OCI-LY7 (cell line): ENCODE results near the gene THOP1. TPM values are rescaled to one million over a fixed set of nuclear protein-coding genes. Genes with fewer than 3 reads are reported as not detected.

Experiments
- BruUV-seq: library from RNA; stranded (reverse); fragments of 400-500 nt; replicated peaks from 2 replicates; lab custom pipeline; 2021; lab: Mats Ljungman, UMichigan
- CTCF ChIA-PET: fragments of 300-600 bp; sonication (Branson Sonifier 250); formaldehyde crosslinking; loops from one replicate; lab custom pipeline; 2022; ENCODE audit warnings: antibody characterized with exemption; ENCODE audit not compliant: unreplicated experiment; lab: Charles Lee
- POLR2A ChIA-PET: fragments of 300-600 bp; sonication (Branson Sonifier 250); formaldehyde crosslinking; loops from one replicate; lab custom pipeline; 2022; ENCODE audit warnings: antibody characterized with exemption; lab: Charles Lee
- DNase-seq: peaks from one replicate; pipeline ENCODE4 v3.0.0-alpha.2; 2015; ENCODE audit warnings: low spot score
- H2AFZ ChIP-seq: fragments of 200-600 bp; sonication (generic), shearing (Covaris generic); 2 replicates; pipeline ENCODE4 v1.6.1; 2014; ENCODE audit warnings: mild to moderate bottlenecking, antibody characterized with exemption, low read length, moderate library complexity
- H3K27ac ChIP-seq: fragments of 200-600 bp; sonication (generic); 2 replicates; pipeline ENCODE4 v1.5.1; 2014; ENCODE audit warnings: mixed run types, low read depth, mild to moderate bottlenecking, moderate library complexity, low read length, inconsistent platforms; ENCODE audit not compliant: poor library complexity, severe bottlenecking
- H3K36me3 ChIP-seq: fragments of 200-600 bp; sonication (generic); 2 replicates; pipeline ENCODE4 v1.6.1; 2014; ENCODE audit warnings: mild to moderate bottlenecking, antibody characterized with exemption, low read length, moderate library complexity, mixed read lengths; ENCODE audit not compliant: insufficient read depth
- H3K4me1 ChIP-seq: fragments of 200-600 bp; sonication (generic); 2 replicates; pipeline ENCODE4 v1.5.1; 2014; ENCODE audit warnings: mild to moderate bottlenecking, low read length; ENCODE audit not compliant: insufficient read depth, poor library complexity, severe bottlenecking
- H3K4me2 ChIP-seq: fragments of 200-600 bp; sonication (generic); 2 replicates; pipeline ENCODE4 v1.6.1; 2014; ENCODE audit warnings: mild to moderate bottlenecking, low read length
- H3K4me3 ChIP-seq: fragments of 200-600 bp; sonication (generic); 2 replicates; pipeline ENCODE4 v1.5.1; 2014; ENCODE audit warnings: mild to moderate bottlenecking, low read depth, low read length; ENCODE audit not compliant: poor library complexity, severe bottlenecking
- H3K79me2 ChIP-seq: fragments of 200-600 bp; sonication (generic); 2 replicates; pipeline ENCODE4 v1.6.1; 2016; ENCODE audit warnings: low read depth, mild to moderate bottlenecking, low read length, moderate library complexity, mixed read lengths; ENCODE audit not compliant: insufficient read depth
- H3K9me2 ChIP-seq: fragments of 200-600 bp; sonication (generic); 2 replicates; pipeline ENCODE4 v1.6.1; 2016; ENCODE audit warnings: mild to moderate bottlenecking, low read length, mixed read lengths; ENCODE audit not compliant: insufficient read depth
- H3K9me3 ChIP-seq: fragments of 200-600 bp; sonication (generic); 2 replicates; pipeline ENCODE4 v1.6.1; 2014; ENCODE audit warnings: mild to moderate bottlenecking, mixed run types, low read length, mixed read lengths
- H4K20me1 ChIP-seq: fragments of 200-600 bp; sonication (generic); 2 replicates; pipeline ENCODE4 v1.6.1; 2014; ENCODE audit warnings: mild to moderate bottlenecking, antibody characterized with exemption, low read length, moderate library complexity, mixed read lengths; ENCODE audit not compliant: insufficient read depth
- EZH2phosphoT487 ChIP-seq: fragments of 200-600 bp; sonication (generic); IDR thresholded peaks from 2 replicates; pipeline ENCODE4 v1.6.1; 2018; ENCODE audit warnings: low read depth, borderline replicate concordance, mild to moderate bottlenecking, mixed run types, antibody characterized with exemption, low read length, moderate library complexity, mixed read lengths
- intact Hi-C: fragments of 100-400 bp; cut with micrococcal nuclease; formaldehyde crosslinking; loops from one replicate; pipeline ENCODE4 v1.10.0; 2022; ENCODE audit not compliant: unreplicated experiment
- total RNA-seq, 2 experiments: library from RNA; depleted of rRNA in 1 of 2; stranded (reverse); fragments of >200 nt in 1 of 2; shearing (Covaris generic) in 1 of 2; gene quantifications; 2 replicates each; pipeline ENCODE4 v1.2.3, GENCODE V29; 2014 to 2022
- TF ChIP-seq, protein P1 (sequence below): fragments of 200-600 bp; sonication (generic); conservative IDR thresholded peaks from 2 replicates; pipeline ENCODE4 v1.5.1; 2014; ENCODE audit warnings: mild to moderate bottlenecking, antibody characterized with exemption, low read length, moderate library complexity, mixed read lengths

THOP1 gene
- total RNA-seq, 2 experiments from 2014 or later = 170 to 191 TPM

- Histone ChIP-seq H3K4me1 (peaks cover 15% of the 10 kb centered on the region), H4K20me1 (no peaks in the 10 kb centered on the region), H3K27ac (no peak overlapping the region), H2AFZ (no peak overlapping the region), H3K4me2 (no peak overlapping the region), H3K79me2 (no peaks in the 10 kb centered on the region), H3K9me3 (no peaks in the 10 kb centered on the region), H3K36me3 (peaks cover 38% of the 10 kb centered on the region), H3K9me2 (no peaks in the 10 kb centered on the region), H3K4me3 (no peak overlapping the region)
- intact Hi-C loops = no loop called here
- POLR2A ChIA-PET = no interaction called here
- no peak for TF ChIP-seq EZH2phosphoT487
- TF ChIP-seq, protein P1, sequence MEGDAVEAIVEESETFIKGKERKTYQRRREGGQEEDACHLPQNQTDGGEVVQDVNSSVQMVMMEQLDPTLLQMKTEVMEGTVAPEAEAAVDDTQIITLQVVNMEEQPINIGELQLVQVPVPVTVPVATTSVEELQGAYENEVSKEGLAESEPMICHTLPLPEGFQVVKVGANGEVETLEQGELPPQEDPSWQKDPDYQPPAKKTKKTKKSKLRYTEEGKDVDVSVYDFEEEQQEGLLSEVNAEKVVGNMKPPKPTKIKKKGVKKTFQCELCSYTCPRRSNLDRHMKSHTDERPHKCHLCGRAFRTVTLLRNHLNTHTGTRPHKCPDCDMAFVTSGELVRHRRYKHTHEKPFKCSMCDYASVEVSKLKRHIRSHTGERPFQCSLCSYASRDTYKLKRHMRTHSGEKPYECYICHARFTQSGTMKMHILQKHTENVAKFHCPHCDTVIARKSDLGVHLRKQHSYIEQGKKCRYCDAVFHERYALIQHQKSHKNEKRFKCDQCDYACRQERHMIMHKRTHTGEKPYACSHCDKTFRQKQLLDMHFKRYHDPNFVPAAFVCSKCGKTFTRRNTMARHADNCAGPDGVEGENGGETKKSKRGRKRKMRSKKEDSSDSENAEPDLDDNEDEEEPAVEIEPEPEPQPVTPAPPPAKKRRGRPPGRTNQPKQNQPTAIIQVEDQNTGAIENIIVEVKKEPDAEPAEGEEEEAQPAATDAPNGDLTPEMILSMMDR = no peak
- CTCF ChIA-PET = no interaction called here
- DNase-seq = no peak
- no TSS peak for BruUV-seq
Measured at GRCh38 chr19:2751438-2751830, 33.9 kb upstream of the THOP1 start.

DNA sequence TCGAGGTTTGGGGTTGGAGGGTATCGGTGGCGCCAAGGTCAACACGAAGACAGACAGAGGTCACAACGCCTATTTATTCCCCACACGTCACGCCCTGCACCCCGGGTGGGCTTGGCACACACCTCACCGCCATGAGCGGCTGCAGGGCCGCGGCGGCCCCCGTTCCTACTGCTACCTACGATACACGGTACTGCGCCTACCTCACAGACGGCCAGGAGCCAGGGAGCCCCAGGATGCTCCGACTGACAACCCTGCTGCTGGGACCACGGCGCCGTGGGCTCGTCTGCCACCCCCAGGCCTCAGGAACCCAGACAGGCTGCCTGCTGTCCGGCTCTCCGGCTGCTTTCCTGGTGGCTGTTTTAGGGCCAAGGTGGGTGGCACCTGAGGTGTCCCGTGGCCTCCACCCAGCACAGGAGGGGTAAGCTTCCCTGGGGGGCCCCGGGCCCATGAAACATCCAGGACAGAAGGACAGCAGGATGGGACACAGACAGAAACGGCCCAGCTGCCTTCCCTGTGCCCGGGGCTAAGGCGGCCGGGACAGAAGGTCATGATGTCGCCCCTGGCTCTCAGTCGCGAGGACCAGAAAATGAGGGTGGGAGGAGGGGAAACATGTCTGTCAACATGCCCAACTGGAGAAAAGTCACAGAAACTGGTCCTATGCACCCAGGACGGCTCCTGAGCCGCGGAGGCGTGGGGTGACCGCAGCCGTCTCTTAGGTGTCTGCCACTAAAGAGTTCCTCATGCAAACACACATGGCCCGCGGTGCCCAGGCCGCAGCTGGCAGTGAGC is 30.4 kb upstream of the THOP1 start:
- CTCF ChIA-PET = no interaction called here
- Histone ChIP-seq H3K4me3 (no peak overlapping the region), H3K9me3 (no peaks in the 10 kb centered on the region), H3K36me3 (peaks cover 68% of the 10 kb centered on the region), H3K4me1 (no peaks in the 10 kb centered on the region), H4K20me1 (no peaks in the 10 kb centered on the region), H3K27ac (no peak overlapping the region), H2AFZ (no peak overlapping the region), H3K79me2 (no peaks in the 10 kb centered on the region), H3K4me2 (no peak overlapping the region), H3K9me2 (no peaks in the 10 kb centered on the region)
- POLR2A ChIA-PET = no interaction called here
- no peak for DNase-seq
- no peak for TF ChIP-seq EZH2phosphoT487
- TF ChIP-seq, protein P1 = no peak
- TSS peak; percentile 46 for BruUV-seq
- intact Hi-C loops = no loop called here

DNA sequence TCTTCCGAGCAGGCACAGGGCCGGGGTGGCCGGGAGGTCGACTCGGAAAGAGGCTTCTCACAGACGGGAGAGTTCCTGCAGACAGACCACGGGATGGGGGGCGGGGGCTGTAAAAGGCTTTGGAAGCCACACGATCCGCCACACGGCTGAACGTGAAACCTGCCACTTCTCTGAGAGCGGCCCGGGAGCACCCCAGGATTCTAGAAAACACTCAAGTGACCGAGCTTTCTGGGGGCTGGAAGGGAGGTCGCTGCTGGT is 29.9 kb upstream of the THOP1 start:
- H3K4me2 ChIP-seq = no peak overlapping the region
- H3K79me2 ChIP-seq = no peaks in the 10 kb centered on the region
- DNase-seq = no peak
- H2AFZ ChIP-seq = no peak overlapping the region
- H3K9me2 ChIP-seq = no peaks in the 10 kb centered on the region
- POLR2A ChIA-PET = no interaction called here
- TF ChIP-seq, protein P1 = no peak
- H3K4me1 ChIP-seq = no peaks in the 10 kb centered on the region
- peaks cover 69% of the 10 kb centered on the region for H3K36me3 ChIP-seq
- BruUV-seq = no TSS peak
- no peaks in the 10 kb centered on the region for H4K20me1 ChIP-seq
- no peaks in the 10 kb centered on the region for H3K9me3 ChIP-seq
- CTCF ChIA-PET = no interaction called here
- intact Hi-C loops = no loop called here
- no peak overlapping the region for H3K4me3 ChIP-seq
- no peak overlapping the region for H3K27ac ChIP-seq
